VCaP (cell line): Measurements from ENCODE around the gene AJUBA.
A peak's percentile ranks its signal among the peaks of the same experiment; 100 is the strongest.
"Not testable (repeated sequence)": the region's sequence is repeated elsewhere in the genome, so short reads cannot be mapped to it uniquely, and the experiment has no call there.

Source experiments
- H3K27ac ChIP-seq: fragments of 450-650 bp; 2 replicates; pipeline ENCODE4 v1.5.1; 2017
- CTCF ChIP-seq: fragments of 450-650 bp; conservative IDR thresholded peaks from 2 replicates; pipeline ENCODE4 v1.5.1; 2017; ENCODE audit warnings: mild to moderate bottlenecking, moderate library complexity

AJUBA gene

GRCh38 chr14:22972313-22972930 is 9.9 kb downstream of the AJUBA start:
- TF ChIP-seq CTCF: no peak

DNA sequence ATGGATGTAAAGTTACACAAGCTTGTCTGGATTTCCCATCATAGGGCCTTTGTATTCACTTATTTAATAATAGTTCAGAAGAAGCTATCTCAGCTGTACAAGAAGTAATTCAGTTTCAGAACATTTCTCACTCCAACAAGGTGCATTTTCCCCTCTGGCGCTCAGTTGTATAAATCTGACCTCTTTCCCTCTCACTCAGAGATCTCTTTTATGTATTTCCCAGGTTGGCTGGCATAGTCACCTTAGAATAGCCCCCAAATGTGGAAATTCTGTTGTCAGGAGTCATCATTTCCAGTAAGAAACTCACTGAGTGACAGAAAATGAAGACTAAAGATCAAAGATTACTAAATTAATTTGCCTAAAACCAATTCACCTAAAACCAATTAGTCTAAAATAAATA is 11.2 kb downstream of the AJUBA start:
- TF ChIP-seq CTCF: no peak
- no peak overlapping the region for H3K27ac ChIP-seq

More at GRCh38 chr14:22972313-22972930, 9.9 kb downstream of the AJUBA start:
- no peak overlapping the region for H3K27ac ChIP-seq

- TF ChIP-seq CTCF: no peak
- H3K27ac ChIP-seq: no peak overlapping the region
These were observed 15.5 kb downstream of the AJUBA start for GRCh38 chr14:22966783-22967269.

GRCh38 chr14:22965916-22966782 is 16.2 kb downstream of the AJUBA start:
- H3K27ac ChIP-seq: not testable (repeated sequence)

DNA sequence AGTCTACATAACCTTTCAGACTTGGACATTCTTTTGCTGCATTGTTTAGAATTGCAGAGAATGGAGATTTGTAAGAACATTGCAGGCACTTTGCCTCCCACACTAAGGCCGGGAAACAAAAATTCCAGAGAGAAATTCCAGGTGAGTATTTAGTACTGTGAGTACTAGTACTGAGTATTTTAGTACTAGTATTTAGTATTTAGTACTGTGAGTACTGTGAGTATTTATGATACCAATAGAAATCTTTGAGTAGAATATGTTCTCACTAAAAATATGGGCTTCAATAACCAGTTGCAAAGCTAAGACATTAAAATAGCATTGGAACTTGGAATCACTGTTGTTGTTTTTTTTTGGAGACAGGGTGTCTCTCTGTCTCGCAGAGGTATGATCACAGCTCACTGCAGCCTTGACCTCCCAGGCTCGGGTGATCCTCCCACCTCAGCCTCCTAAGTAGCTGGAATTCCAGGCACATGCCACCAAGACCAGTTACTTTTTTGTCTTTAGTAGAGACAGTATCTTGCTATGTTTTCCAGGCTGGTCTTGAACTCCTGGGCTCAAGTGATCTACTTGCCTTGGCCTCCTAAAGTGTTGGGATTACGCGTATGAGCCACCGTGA is 20.2 kb downstream of the AJUBA start:
- no peak overlapping the region for H3K27ac ChIP-seq
- TF ChIP-seq CTCF: no peak

- H3K27ac ChIP-seq: peak overlapping the region; percentile 93
- TF ChIP-seq CTCF: no peak
These were observed 26.4 kb downstream of the AJUBA start for GRCh38 chr14:22955702-22956569.

DNA sequence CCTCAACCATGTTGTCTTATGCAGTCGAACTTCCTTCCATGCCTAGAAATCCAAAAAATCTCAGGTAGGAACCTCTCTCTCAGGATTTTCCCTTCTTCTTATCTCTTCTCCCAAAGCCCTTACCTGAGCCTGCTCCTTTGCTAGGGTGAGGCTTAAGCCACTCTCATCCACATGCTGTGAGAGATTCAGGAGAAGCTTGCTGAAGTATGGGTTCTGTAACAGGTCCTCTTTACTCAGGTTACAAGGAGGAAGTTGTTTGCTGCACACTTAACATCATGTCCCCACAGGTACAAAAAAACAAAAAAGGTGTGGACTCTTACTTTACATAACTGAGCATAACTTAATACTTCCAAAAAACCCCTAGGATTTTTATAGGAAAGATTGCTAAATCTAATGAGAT is 29.9 kb downstream of the AJUBA start:
- H3K27ac ChIP-seq: no peak overlapping the region
- TF ChIP-seq CTCF: no peak

GRCh38 chr14:22951795-22952194 is 30.6 kb downstream of the AJUBA start:
- H3K27ac ChIP-seq: not testable (repeated sequence)
